Stimulated activated CD8-positive, alpha-beta memory T cell treated with anti-CD3 and anti-CD28 coated beads, Interleukin-4, amount 100 ng/mL, for 48 hours (primary cell): Measurements from ENCODE around the gene RNF213.
"Not testable (repeated sequence)": the region's sequence is repeated elsewhere in the genome, so short reads cannot be mapped to it uniquely, and the experiment has no call there.

Experiments
- DNase-seq: peaks from one replicate; pipeline ENCODE4 v3.0.0-alpha.2; 2020

Gene RNF213

DNA sequence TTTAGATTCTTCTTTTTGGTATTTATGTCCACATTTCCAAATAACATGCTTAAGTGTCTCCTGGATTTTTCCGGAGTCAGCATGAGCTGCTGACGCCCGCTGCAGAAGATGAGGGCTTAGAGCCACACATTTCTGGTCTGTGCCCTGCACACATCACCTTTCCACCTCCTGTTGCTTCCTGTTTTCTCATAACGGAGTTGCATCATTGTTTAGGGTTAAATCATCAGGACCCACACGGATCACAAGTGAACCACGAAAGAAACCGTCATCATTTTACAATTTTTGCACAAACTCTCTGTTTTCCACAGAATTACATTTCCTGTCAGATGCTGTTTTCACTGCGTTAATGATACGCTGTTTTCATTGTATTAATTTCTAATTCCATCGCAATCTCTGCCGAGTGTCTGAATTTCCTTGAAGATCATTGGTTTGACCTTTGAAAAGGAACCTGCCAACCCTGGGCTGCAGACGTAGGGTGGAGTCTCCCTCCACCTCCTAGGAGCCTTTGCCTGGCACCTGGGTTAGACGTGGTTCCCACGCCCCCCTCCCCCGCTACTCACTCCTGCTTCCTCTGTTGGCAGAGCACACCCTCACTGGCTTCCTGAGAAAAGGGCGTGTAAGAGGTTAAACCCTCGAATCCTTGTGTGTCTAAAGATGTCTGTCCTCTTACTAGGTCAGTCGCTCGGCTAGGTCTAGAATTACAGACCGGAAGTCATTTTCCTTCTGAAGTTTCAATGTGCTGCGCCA is 68.2 kb downstream of the RNF213 start:
- no peak for DNase-seq

DNA sequence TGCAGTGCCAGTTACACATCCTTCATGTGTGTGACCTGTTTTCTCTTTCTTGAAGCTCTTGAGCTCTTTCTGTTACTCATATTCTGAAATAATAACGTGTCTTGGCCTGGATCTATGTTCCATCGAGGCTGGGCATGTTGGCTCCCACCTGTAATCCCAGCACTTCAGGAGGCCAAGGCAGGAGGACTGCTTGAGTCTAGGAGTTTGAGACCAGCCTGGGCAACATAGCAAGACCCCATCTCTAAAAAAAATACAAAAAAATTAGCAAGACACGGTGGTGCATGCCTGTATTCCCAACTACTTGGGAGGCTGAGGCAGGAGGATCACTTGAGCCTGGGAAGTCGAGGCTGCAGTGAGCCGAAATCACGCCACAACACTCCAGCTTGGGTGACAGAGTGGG is 68.8 kb downstream of the RNF213 start:
- DNase-seq = not testable (repeated sequence)

DNA sequence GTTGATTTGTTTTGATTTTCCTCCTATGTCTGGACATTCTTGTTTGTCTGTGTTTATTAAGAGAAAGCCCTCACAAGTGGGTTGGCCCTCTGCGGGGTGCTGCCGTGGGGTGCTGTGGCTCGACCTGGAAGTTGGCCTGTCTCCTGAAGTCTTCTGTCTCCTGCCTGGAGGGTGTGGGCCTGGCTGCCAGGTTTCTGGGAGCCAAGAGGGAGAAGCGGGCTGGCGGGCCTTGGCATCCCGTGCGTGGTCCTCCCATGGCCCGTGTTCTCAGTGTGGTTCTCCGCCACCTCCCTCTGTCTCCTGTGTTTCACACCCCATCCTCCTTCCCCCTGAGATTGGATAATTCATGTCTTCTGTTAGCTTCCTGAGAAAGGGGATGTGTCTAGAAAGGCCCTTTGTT is 69.6 kb downstream of the RNF213 start:
- DNase-seq = no peak

DNA sequence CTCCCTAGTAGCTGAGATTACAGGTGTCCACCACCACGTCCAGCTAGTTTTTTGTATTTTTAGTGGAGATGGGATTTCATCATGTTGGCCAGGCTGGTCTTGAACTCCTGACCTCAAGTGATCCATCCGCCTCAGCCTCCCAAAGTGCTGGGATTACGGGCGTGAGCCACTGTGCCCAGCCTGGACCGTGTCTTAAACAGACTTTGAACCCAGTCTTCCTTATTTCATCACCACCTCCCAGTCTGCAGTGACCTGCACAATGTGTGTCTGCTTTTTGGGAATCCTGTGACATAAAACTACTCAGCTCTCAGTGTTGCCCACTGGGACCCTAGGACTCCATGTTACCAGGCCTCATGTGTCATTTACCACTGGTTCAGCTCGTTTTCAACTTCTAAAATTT is 70.3 kb downstream of the RNF213 start:
- not testable (repeated sequence) for DNase-seq

DNA sequence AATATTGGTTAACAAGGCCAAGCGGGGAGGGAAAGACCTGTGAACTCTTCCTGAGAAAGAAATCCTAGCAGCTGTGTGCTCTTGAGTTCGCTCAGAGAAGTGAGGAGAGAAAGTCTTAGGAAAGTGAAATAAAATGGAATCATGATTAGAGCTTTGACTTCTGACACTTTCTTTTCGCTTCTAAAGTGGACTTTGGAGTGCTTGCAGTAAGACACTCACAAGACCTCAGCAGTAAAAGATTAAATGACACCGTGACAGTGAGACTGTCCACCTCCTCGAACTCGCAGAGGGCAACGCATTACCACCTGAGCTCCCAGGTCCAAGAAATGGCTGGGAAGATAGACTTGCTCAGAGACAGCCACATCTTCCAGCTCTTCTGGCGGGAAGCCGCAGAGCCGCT is 71.2 kb downstream of the RNF213 start:
- DNase-seq = no peak

DNA sequence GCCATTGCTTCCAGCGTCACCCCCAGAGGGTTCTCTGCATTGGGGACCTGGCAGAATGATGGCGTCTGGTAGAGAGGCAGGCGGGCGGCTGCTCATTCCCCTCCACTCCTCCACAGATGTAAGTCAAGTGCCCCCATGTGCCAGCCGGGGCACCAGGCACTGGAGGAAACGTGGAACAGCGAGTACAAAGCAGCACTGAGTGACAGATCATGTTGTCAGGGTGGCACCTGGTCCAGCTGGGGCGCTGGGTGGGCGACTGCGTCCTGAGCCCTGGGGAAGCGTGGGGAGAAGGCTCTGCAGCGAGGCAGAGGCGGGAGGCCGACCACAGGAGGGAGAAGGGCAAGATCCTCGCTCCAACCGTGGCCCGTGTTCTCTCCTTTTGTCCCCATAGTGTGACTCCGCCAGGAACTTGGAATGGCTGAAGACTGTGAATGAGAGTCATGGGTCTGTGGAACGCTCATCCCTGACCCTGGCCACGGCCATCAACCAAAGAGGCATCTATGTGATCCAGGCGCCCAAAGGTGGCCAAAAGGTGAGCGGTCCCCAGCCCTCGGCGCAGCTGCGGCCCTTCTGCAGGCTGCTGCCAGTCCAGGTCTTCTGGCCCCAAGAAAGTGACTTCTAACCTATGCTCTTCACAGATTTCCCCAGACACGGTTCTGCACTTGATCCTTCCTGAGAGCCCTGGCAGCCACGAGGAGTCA is 76.7 kb downstream of the RNF213 start:
- no peak for DNase-seq

DNA sequence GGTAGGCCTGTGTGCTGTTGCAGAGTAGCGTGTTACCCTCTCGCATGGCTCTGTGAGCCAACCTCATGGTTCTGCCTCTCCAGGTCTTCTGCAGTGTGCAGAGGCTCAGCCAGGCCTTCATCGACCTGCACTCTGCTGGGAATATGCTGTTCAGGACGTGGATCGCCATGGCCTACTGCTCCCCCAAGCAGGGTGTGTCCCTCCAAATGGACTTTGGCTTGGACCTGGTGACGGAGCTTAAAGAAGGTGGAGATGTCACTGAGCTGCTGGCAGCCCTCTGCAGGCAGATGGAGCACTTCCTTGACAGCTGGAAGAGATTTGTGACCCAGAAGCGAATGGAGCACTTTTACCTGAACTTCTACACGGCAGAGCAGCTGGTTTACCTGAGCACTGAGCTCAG is 78.5 kb downstream of the RNF213 start:
- DNase-seq = no peak

DNA sequence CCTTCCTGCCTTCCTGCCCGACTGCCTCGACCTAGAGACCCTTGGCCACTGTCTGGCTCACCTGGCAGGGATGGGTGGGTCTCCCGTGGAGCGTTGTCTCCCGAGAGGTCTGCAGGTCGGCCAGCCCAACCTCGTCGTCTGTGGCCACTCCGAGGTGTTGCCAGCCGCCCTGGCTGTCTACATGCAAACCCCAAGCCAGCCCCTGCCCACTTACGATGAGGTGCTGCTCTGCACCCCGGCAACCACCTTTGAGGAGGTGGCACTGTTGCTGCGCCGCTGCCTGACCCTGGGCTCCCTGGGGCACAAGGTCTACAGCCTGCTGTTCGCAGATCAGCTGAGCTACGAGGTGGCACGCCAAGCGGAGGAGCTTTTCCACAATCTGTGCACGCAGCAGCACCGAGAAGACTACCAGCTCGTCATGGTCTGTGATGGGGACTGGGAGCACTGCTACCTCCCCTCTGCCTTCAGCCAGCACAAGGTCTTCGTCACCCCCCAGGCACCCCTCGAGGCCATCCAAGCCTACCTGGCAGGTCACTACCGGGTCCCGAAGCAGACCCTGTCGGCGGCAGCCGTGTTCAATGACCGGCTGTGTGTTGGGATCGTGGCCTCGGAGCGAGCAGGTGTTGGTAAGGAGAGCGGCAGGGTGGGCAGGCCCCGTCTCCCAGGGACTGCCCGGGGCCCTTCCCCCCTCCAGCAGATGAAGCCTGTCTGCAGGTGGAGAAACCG is 79.2 kb downstream of the RNF213 start:
- no peak for DNase-seq

DNA sequence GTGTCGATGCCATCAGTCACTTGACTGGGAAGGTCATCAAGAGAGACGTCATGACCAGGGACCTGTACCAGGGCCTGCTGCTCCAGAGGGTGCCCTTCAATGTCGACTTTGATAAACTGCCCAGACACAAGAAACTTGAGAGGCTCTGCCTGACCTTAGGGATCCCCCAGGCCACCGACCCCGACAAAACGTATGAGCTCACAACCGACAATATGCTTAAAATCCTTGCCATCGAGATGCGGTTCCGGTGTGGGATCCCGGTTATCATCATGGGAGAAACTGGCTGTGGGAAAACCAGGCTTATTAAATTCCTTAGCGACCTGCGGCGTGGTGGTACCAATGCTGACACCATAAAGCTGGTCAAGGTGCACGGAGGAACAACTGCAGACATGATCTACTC is 84.7 kb downstream of the RNF213 start:
- no peak for DNase-seq

DNA sequence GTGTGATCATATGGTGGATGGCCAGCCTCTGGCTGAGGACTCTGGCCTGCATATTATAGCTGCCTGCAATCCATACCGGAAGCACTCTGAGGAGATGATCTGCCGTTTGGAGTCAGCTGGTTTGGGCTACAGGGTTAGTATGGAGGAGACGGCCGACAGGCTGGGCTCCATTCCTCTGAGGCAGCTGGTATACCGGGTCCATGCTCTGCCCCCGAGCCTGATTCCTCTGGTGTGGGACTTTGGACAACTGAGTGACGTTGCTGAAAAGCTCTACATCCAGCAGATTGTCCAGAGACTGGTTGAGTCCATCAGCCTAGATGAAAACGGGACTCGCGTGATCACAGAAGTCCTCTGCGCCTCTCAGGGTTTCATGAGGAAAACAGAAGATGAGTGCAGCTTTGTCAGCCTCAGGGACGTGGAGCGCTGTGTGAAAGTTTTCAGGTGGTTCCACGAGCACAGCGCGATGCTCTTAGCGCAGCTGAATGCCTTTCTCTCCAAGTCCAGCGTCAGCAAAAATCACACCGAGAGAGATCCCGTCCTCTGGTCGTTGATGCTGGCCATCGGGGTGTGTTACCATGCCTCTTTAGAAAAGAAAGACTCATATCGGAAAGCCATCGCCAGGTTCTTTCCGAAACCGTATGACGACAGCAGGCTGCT is 85.3 kb downstream of the RNF213 start:
- DNase-seq = no peak

DNA sequence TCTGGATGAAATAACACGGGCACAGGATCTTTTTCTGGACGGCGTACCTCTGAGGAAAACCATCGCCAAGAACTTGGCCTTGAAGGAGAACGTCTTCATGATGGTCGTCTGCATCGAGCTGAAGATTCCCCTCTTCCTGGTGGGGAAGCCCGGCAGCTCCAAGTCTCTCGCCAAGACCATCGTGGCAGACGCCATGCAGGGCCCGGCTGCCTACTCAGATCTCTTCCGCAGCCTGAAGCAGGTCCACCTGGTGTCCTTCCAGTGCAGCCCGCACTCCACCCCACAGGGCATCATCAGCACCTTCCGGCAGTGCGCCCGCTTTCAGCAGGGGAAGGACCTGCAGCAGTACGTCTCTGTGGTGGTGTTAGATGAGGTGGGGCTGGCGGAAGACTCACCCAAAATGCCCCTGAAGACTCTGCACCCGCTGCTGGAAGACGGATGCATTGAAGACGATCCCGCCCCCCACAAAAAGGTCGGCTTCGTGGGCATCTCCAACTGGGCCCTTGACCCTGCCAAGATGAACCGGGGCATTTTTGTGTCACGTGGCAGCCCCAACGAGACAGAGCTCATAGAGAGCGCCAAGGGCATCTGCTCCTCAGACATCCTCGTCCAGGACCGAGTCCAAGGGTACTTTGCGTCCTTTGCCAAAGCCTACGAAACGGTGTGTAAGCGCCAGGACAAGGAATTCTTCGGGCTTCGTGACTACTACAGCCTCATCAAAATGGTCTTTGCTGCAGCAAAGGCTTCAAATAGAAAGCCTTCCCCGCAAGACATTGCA is 86.0 kb downstream of the RNF213 start:
- no peak for DNase-seq

DNA sequence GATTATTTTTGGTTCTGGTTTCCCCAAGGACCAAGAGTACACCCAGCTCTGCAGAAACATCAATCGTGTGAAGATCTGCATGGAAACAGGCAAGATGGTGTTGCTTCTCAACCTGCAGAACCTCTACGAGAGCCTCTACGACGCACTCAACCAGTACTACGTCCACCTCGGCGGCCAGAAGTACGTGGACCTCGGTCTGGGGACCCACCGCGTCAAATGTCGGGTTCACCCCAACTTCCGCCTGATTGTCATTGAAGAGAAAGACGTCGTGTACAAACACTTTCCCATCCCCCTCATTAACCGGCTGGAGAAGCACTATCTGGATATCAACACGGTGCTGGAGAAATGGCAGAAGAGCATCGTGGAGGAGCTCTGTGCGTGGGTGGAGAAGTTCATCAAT is 86.9 kb downstream of the RNF213 start:
- no peak for DNase-seq

DNA sequence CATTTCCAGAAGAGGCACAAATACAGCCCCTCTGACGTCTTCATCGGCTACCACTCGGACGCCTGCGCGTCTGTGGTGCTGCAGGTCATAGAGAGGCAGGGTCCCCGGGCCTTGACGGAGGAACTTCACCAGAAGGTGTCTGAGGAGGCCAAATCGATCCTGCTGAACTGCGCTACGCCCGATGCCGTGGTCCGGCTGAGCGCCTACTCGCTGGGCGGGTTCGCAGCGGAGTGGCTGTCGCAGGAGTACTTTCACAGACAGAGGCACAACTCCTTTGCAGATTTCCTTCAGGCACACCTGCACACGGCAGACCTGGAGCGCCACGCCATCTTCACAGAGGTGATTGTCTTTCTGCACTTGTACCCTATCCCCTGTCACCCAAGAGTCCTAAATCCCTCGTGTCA is 87.3 kb downstream of the RNF213 start:
- DNase-seq = no peak

DNA sequence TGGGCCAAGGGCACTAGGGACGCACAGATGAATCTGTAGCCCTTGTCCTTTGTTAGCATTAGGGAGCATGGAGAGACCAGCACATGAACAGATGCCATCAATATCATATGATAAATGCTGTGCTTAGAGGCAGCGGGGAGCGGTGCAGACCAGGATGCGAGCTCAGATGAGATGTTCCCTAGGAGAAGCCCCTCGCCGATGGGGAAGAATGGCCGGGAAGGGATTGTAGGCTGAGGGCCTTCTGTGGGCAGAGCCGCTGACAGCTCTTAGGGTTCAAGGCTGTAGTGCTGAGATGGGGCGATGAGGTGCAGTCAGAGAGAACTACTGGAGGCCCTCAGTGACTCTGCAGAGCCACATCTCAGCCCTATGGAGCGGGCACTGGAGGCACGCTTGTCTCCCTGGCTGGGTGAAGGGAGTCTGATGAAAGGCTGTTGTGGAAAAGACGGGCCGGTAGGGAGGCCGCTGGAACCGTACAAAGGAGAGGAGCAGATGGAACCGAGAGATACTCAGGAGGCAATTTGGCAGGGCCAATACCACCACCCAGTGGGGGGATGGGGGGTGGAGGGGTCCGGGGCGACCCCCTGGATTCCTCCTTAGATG is 88.0 kb downstream of the RNF213 start:
- no peak for DNase-seq

DNA sequence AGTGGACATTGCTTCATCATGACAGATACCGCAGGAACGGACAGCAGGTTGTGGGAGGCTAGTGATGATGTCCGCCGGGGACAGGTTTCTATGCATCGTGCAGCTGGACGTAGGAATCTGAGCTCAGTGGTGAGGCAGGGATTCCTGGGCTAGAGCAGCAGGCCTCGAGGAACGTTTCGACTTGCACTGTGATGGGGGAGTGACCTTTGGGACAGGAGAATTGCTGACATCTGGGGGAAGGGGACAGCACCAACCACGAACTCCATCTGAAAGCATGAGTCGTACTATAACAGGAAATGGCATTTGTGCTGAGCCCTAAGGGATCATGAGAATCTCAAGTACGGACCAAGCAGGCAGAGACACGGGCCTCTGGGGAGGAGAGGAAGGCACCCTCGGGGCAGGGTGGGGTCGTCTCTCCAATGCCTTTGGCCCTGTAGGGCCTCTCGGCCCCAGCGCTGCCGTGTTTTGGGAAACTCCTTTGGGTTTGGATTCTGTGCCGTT is 88.5 kb downstream of the RNF213 start:
- DNase-seq = no peak

DNA sequence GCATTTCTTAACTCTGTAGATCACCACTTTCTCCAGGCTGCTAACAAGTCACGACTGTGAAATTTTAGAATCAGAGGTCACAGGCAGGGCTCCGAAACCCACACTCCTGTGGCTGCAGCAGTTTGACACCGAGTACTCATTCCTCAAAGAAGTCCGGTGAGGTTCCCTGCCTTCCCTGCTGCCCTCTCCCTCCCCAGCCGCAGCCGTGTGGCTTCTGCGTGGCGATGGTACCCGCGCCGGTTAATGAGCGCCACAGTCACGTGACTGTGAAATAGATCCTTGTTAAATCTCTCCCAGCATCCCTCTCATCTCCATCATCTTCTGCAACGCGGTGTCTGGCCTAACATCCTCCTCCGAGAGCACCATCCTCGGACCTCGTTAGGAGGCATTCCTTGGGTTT is 89.1 kb downstream of the RNF213 start:
- DNase-seq = no peak

DNA sequence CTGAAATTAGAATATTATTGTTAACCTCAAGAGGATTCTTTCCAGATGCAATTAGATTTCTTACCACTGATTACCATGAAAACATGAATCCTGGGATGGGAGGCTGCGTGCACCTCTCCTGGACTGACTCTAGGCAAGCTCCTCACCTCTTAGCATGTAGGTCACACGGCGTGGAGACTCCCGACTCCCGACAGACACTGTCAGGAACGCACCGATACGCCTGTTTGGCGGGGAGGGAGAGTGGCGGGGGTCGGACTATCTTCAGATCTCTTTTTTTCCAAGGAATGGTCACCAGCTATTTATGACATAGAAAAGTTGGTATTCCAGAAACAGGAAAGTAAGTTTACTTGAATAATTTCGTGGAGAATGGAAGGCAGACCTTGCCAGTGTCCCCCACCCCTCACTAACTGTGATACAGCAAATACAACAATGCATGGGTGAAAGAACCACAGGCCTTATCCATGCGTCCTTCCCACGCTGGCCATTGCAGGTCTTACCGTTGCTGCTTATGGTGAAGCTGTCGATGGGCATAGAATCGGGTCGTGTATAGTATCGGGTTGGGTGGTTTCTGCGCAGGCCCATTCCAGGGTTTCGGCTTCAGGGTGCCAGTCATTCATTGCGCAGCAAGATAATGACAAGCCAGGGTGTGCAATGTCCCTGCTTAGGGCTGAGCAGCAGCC is 91.7 kb downstream of the RNF213 start:
- no peak for DNase-seq

DNA sequence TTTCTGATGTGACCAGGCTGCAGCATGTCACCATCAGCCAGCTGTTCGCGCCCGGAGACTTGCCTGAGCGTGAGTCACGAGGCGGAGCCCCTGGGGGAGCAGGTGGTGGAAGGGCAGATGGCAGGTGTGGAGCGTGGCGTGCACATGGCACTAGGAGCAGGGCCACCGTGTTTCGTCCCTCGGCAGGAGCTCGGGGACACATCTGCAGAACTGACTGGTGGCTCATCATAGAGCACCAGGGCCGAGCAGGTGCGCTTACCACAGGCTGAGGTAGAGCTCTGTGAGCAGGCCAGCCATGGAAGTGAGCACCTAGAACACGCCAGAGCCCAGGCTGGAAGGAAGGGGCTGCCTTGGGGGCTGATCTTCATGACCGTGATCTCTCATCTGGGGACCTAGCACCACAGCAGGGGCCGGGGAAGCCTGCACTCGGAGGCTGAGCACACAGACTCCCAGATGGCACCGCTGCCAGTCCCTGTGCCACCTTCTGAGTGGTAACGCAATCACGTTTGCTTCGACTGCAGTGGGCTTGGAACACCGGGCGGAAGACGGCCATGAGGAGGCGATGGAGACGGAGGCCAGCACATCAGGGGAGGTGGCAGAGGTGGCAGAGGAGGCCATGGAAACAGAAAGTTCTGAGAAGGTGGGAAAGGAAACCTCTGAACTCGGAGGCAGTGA is 92.5 kb downstream of the RNF213 start:
- no peak for DNase-seq

DNA sequence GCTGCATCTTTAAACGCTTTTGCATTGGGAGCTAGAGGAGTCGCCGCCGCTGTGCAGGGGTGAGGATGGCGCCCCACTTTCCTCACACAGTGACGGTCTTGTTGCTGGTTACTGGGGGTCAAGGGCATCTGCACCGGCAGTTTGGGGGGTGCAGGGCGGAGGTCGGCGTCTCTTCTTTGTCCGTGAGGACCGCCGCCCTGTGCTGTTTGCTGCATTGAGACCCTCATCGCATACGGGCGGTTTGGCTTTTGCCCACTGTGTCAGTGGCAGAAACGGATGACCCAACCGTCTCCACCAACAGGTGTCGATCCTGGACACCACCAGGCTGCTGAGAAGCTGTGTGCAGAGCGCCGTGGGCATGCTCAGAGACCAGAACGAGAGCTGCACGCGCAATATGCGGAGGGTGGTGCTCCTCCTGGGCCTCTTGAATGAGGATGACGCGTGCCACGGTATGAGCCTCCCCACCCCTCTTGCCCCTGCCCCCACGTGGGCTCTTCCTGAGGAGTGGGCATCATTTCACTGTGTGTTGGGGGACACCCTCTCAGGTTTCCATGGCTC is 93.1 kb downstream of the RNF213 start:
- no peak for DNase-seq

DNA sequence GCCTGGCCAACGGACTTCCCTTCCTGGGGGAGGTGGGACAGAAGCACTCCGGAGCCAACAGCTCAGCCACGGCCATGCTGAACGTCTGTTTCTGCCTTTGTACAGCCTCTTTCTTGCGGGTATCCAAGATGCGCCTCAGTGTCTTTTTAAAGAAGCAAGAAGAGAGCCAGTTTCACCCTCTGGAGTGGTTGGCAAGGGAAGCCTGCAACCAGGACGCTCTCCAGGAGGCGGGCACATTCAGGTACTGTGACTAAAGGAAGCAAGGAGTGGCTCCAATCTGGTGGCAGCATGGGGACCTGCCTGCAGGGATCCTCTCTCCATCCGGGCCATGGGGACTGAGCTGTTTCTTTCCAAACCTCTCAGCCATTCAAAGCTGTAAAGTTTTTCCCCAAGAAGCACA is 93.7 kb downstream of the RNF213 start:
- DNase-seq = no peak
